ENCODE data around the gene MIXL1.

- TF ChIP-seq CTCF (conservative IDR thresholded peaks at IDR 0.05; ENCODE audit: low read depth in 2 of 2) (no peak), REST (IDR thresholded peaks at IDR 0.05; ENCODE audit: unreplicated experiment) (no peak)
These were observed 20.2 kb upstream of the MIXL1 start for GRCh38 chr1:226203240-226203639.

Measured in GM23338 (cell line).